PC-3 (cell line): Measurements from ENCODE around the gene OPTN. TPM values are rescaled to one million over a fixed set of nuclear protein-coding genes. Genes with fewer than 3 reads are reported as not detected.

Experiments
- ATAC-seq: fragments of 200-7000 bp; cut with Tn5 transposase; 2 replicates; pipeline ENCODE4 v1.9.1; 2020; ENCODE audit warnings: mild to moderate bottlenecking, moderate library complexity
- BruUV-seq: library from RNA; stranded (reverse); fragments of 400-500 nt; replicated peaks from 2 replicates; lab custom pipeline; 2021; lab: Mats Ljungman, UMichigan
- CTCF ChIA-PET: fragments of 300-600 bp; sonication (Branson Sonifier 250); formaldehyde crosslinking; loops from one replicate; lab custom pipeline; 2022; ENCODE audit warnings: antibody characterized with exemption; lab: Charles Lee
- POLR2A ChIA-PET: fragments of 300-600 bp; sonication (Branson Sonifier 250); formaldehyde crosslinking; loops from one replicate; lab custom pipeline; 2022; ENCODE audit warnings: antibody characterized with exemption; ENCODE audit not compliant: unreplicated experiment; lab: Charles Lee
- DNase-seq: peaks from one replicate; pipeline ENCODE4 v3.0.0-alpha.2; 2015
- H2AFZ ChIP-seq: fragments of 300-600 bp; sonication (generic); 2 replicates; pipeline ENCODE4 v1.6.0; 2016; ENCODE audit warnings: antibody characterized with exemption, low read length
- H3F3A ChIP-seq: fragments of 300-600 bp; sonication (generic); one replicate; pipeline ENCODE4 v1.6.0; 2017; ENCODE audit warnings: antibody characterized with exemption, low read length, control low read depth, mild to moderate bottlenecking; ENCODE audit not compliant: unreplicated experiment
- H3K27ac ChIP-seq: fragments of 300-600 bp; sonication (generic); 2 replicates; pipeline ENCODE4 v1.5.1; 2016; ENCODE audit warnings: mild to moderate bottlenecking, low read length
- H3K27me3 ChIP-seq: fragments of 300-600 bp; sonication (generic); 2 replicates; pipeline ENCODE4 v1.6.1; 2016; ENCODE audit warnings: low read length, mixed read lengths
- H3K36me3 ChIP-seq: fragments of 300-600 bp; sonication (generic); 2 replicates; pipeline ENCODE4 v1.6.1; 2016; ENCODE audit warnings: low read depth, mixed run types, low read length, mixed read lengths
- H3K4me1 ChIP-seq: fragments of 300-600 bp; sonication (generic); 2 replicates; pipeline ENCODE4 v1.5.1; 2016; ENCODE audit warnings: low read length; ENCODE audit not compliant: insufficient read depth
- H3K4me2 ChIP-seq: fragments of 300-600 bp; sonication (generic); 2 replicates; pipeline ENCODE4 v1.6.0; 2016; ENCODE audit warnings: low read length
- H3K4me3 ChIP-seq: fragments of 300-600 bp; sonication (generic); 2 replicates; pipeline ENCODE4 v1.5.1; 2016; ENCODE audit warnings: mild to moderate bottlenecking, low read length, mixed read lengths
- H3K79me2 ChIP-seq: fragments of 300-600 bp; sonication (generic); 2 replicates; pipeline ENCODE4 v1.6.1; 2017; ENCODE audit warnings: low read length, mixed read lengths
- H3K9ac ChIP-seq: fragments of 300-600 bp; sonication (generic); 2 replicates; pipeline ENCODE4 v1.6.0; 2016; ENCODE audit warnings: mild to moderate bottlenecking, low read length
- H3K9me2 ChIP-seq: fragments of 300-600 bp; sonication (generic); replicated peaks from 2 replicates; pipeline ENCODE4 v1.6.1; 2016; ENCODE audit warnings: mixed run types, low read length, mixed read lengths
- H3K9me3 ChIP-seq: fragments of 300-600 bp; sonication (generic); 2 replicates; pipeline ENCODE4 v1.6.1; 2016; ENCODE audit warnings: low read length, mixed read lengths
- H4K20me1 ChIP-seq: fragments of 300-600 bp; sonication (generic); 2 replicates; pipeline ENCODE4 v1.6.1; 2016; ENCODE audit warnings: low read length, mixed read lengths
- CTCF ChIP-seq: fragments of 300-600 bp; sonication (generic); conservative IDR thresholded peaks from 2 replicates; pipeline ENCODE4 v1.5.1; 2017; ENCODE audit warnings: antibody characterized with exemption, low read depth, mild to moderate bottlenecking, low read length
- EZH2 ChIP-seq: fragments of 300-600 bp; sonication (generic); IDR thresholded peaks from one replicate; pipeline ENCODE4 v1.6.1; 2017; ENCODE audit warnings: antibody characterized with exemption, mild to moderate bottlenecking, low read length; ENCODE audit not compliant: unreplicated experiment
- EZH2phosphoT487 ChIP-seq: fragments of 300-600 bp; sonication (generic); IDR thresholded peaks from 2 replicates; pipeline ENCODE4 v1.6.1; 2018; ENCODE audit warnings: mild to moderate bottlenecking, antibody characterized with exemption, low read length, borderline replicate concordance
- intact Hi-C: fragments of 100-400 bp; cut with micrococcal nuclease; formaldehyde crosslinking; loops from 2 replicates; pipeline ENCODE4 v1.9.0; 2023
- total RNA-seq: library from RNA; depleted of rRNA; stranded (reverse); fragments of >200 nt; gene quantifications from 2 replicates; pipeline ENCODE4 v1.2.3, GENCODE V29; 2014

OPTN gene
- total RNA-seq, 1 experiment from 2014 or later, result 7.9 TPM

GRCh38 chr10:13095929-13096328 lies 4.0 kb upstream of the OPTN start:
- no peak overlapping the region for H3K9ac ChIP-seq
- H3K27me3 ChIP-seq, result no peaks in the 10 kb centered on the region
- POLR2A ChIA-PET, result no interaction called here
- H3K4me2 ChIP-seq, result no peak overlapping the region
- H3K9me2 ChIP-seq, result no peaks in the 10 kb centered on the region
- no peaks in the 10 kb centered on the region for H3F3A ChIP-seq
- no TSS peak for BruUV-seq
- 0 out of 2 replicates have a peak, but pooled peaks cover 6% of the 10 kb centered on the region for H3K79me2 ChIP-seq
- no peak for TF ChIP-seq CTCF
- TF ChIP-seq EZH2phosphoT487, result no peak
- no peak for TF ChIP-seq EZH2
- no peak overlapping the region for H2AFZ ChIP-seq
- no peaks in the 10 kb centered on the region for H3K4me1 ChIP-seq
- no peaks in the 10 kb centered on the region for H3K9me3 ChIP-seq
- H3K4me3 ChIP-seq, result no peak overlapping the region
- DNase-seq (no peak), ATAC-seq (no peak)
- no peaks in the 10 kb centered on the region for H3K36me3 ChIP-seq
- H3K27ac ChIP-seq, result no peak overlapping the region
- intact Hi-C loops, result no loop called here
- CTCF ChIA-PET, result no interaction called here
- H4K20me1 ChIP-seq, result no peaks in the 10 kb centered on the region

DNA sequence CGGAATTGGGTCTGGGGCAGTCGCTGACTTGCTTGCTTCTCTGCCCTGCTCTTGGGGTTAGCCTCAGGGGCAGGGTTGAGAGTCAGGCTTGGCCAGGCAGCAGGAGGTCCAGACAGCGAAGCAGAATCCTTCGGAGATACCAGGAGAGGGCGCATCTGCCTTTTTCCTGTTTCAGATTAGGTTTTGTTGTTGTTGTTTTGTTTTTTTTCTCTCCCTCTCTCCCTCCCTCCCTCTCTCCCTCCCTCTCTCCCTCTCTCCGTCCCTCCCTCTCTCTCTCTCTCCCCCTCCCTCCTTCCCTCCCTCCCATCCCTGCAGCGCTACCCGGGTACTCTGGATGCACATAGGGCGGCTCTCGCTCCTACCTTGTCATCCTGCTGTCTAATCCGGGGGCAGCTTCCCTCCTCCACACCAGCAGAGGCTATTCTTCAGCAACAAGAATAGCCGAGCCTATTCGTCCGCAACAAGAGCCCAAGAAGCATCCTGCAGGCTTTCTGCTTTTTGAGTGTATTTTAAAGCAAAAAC lies 758 bp upstream of the OPTN start:
- peak overlapping the region; percentile 71 for H3K4me3 ChIP-seq
- H3K9ac ChIP-seq, result peak overlapping the region; percentile 47
- POLR2A ChIA-PET, result no interaction called here
- ATAC-seq (peak; percentile 49), DNase-seq (peak; percentile 35)
- TF ChIP-seq CTCF (no peak), EZH2phosphoT487 (no peak), EZH2 (no peak)
- peaks cover 17% of the 10 kb centered on the region; the same call in 1 of the 2 replicates for H3K79me2 ChIP-seq
- no peaks in the 10 kb centered on the region for H3K4me1 ChIP-seq
- no peaks in the 10 kb centered on the region for H3K36me3 ChIP-seq
- H4K20me1 ChIP-seq, result no peaks in the 10 kb centered on the region
- peak overlapping the region; percentile 74 for H2AFZ ChIP-seq
- H3K27me3 ChIP-seq, result no peaks in the 10 kb centered on the region
- no peaks in the 10 kb centered on the region for H3K9me2 ChIP-seq
- no TSS peak for BruUV-seq
- CTCF ChIA-PET, result interaction anchor here (0.6 to 1.3 kb wide), 6 partner anchors 11 to 461 kb away, joined by 3 to 5 read pairs (median 3); no protein-coding TSS in a partner anchor
- H3K9me3 ChIP-seq, result no peaks in the 10 kb centered on the region
- H3K27ac ChIP-seq, result peak overlapping the region; percentile 44; the same call in 1 of the 2 replicates
- intact Hi-C loops, result loop anchor here (1.0 kb wide), 2 partner anchors 11 to 381 kb away; no protein-coding TSS in a partner anchor
- no peaks in the 10 kb centered on the region for H3F3A ChIP-seq
- H3K4me2 ChIP-seq, result peak overlapping the region; percentile 83
